ENCODE measurements around the gene TAS2R41. TPM values are rescaled to one million over a fixed set of nuclear protein-coding genes. Genes with fewer than 3 reads are reported as not detected.

TAS2R41 gene
- total RNA-seq, 1 donor from 2014 or later: not detected

DNA sequence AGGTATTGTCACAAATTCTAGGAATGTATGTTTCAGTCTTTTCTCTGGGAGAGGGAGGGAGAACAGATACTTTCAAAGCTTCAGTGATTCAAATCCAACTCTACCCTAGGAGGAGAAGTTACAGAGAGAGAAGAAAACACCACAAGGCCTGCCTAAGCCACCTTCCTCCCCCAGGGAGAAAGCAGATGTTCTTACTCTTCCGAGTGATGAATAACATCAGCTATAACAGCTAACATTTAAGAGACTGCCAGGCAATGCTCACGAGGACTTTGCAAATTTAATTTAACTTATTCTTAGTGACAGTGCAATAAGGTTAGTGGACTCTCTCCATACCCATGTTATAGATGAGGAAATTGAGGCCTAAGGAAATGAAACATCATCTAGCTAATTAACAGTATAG lies 36.8 kb downstream of the TAS2R41 start:
- TF ChIP-seq, protein P1, sequence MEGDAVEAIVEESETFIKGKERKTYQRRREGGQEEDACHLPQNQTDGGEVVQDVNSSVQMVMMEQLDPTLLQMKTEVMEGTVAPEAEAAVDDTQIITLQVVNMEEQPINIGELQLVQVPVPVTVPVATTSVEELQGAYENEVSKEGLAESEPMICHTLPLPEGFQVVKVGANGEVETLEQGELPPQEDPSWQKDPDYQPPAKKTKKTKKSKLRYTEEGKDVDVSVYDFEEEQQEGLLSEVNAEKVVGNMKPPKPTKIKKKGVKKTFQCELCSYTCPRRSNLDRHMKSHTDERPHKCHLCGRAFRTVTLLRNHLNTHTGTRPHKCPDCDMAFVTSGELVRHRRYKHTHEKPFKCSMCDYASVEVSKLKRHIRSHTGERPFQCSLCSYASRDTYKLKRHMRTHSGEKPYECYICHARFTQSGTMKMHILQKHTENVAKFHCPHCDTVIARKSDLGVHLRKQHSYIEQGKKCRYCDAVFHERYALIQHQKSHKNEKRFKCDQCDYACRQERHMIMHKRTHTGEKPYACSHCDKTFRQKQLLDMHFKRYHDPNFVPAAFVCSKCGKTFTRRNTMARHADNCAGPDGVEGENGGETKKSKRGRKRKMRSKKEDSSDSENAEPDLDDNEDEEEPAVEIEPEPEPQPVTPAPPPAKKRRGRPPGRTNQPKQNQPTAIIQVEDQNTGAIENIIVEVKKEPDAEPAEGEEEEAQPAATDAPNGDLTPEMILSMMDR (IDR thresholded peaks at IDR 0.05): no peak

DNA sequence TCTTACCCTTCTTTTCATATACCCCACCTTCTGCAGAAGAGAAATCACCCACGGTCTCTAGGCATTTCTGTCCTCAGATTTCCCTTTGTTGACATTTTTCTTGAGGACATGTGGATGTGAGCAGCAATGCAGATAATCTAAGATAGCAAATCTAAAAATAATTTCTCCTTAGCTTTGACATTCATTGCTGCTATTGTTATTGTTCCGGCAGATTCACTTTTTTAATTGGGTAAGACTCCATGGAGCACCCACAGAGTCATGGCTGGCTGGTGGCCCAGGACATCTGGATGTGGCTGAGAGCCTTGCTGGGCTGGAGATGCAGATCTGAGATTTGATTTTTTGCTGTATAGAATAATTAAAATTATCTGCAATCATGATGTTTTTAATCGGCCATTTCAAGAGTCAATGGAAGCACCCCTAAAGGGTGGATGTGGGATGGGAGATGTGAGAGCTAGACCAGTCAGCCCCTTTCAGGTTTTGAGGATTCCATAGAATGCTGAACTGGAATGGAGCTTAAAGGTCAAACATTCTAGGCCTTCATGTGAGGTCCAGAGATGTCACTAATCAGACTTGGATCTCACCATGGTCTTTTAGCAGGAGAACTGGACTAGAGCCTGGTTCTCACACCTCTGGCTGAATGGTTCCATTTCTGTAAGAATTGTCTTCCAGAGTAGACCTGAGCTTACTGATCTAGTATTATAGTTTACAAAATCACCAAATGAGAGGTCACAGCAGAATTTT lies 37.5 kb downstream of the TAS2R41 start:
- Histone ChIP-seq H3K36me3 (no peaks in the 10 kb centered on the region), H3K27ac (no peak overlapping the region), H3K4me3 (no peak overlapping the region), H3K27me3 (no peaks in the 10 kb centered on the region), H3K4me1 (no peaks in the 10 kb centered on the region), H3K9me3 (no peaks in the 10 kb centered on the region)
- TF ChIP-seq, protein P1 (IDR thresholded peaks at IDR 0.05): no peak
- ATAC-seq (no peak), DNase-seq (no peak)
- intact Hi-C loops (cut with DNase I): no loop called here

More for the DNA sequence above, 36.8 kb downstream of the TAS2R41 start:
- Histone ChIP-seq H3K9me3 (no peaks in the 10 kb centered on the region), H3K27me3 (no peaks in the 10 kb centered on the region), H3K4me3 (no peak overlapping the region), H3K4me1 (no peaks in the 10 kb centered on the region), H3K27ac (no peak overlapping the region), H3K36me3 (no peaks in the 10 kb centered on the region)
- ATAC-seq: no peak
- no peak for DNase-seq
- intact Hi-C loops (cut with DNase I): no loop called here

DNA sequence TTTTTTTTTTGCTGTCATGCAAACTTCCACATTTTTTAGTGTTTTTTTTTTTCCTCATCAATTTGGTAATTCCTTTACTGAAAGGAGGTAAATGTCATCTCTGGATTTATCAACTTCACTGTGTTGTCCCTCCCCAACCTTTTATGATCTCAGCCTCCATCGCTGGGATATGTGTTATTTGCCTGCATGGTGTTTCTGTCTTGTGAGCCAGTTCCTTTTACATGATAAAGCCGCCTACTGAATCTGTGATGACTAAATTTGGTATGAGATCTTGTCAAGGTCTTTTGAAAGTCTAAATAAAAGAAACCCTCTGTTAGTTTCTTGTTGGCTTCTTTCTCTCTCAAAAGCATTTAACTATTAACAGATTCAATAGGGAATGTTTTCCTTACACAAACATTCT lies 39.3 kb downstream of the TAS2R41 start:
- TF ChIP-seq, protein P1 (IDR thresholded peaks at IDR 0.05): no peak
- no peaks in the 10 kb centered on the region for H3K27me3 ChIP-seq
- no peaks in the 10 kb centered on the region for H3K4me1 ChIP-seq
- ATAC-seq (no peak), DNase-seq (no peak)
- intact Hi-C loops (cut with DNase I): no loop called here
- H3K36me3 ChIP-seq: no peaks in the 10 kb centered on the region
- no peaks in the 10 kb centered on the region for H3K9me3 ChIP-seq
- no peak overlapping the region for H3K27ac ChIP-seq
- no peak overlapping the region for H3K4me3 ChIP-seq

DNA sequence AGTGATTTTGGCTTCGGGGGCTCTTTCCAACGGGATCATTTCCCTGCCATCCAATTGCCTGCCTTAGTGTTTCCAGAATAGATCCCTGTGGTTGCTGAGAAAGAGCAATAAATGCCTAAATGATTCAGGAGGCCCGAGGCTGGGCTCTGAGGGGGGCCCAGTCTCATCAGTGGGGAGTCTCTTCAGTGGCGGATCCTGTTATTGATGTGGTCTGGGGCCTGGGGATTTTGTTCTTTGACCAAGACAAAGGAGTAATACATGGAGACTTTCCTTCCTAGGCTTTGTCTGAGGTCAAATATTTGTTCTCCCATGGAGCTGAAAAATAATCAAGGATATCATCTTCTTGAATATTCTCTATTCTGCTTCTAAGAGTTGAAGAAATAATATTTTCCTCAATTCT lies 40.8 kb downstream of the TAS2R41 start:
- ATAC-seq: no peak
- Histone ChIP-seq H3K4me3 (no peak overlapping the region), H3K9me3 (no peaks in the 10 kb centered on the region), H3K27me3 (no peaks in the 10 kb centered on the region), H3K4me1 (no peaks in the 10 kb centered on the region), H3K36me3 (no peaks in the 10 kb centered on the region), H3K27ac (no peak overlapping the region)
- intact Hi-C loops (cut with DNase I): no loop called here
- TF ChIP-seq, protein P1 (IDR thresholded peaks at IDR 0.05): no peak
- DNase-seq: no peak

DNA sequence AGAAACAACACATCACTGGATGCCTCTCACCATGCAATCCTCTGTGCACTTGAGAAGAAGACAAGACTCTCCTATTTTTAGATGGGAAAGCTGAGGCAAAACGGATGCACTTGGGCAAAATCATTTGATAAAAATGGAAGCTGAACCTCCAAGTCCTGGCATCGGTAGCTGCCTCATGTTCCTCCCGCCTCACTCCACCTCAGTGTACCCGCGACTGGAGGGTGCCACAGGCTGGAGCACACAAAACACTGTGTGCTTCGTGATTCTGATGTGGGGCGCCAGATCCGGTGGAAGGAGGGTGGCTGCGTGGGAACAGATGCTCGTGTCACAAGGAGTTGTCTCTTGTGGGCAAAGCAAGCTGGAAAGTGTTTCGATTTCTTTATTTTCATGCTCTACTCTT lies 41.3 kb downstream of the TAS2R41 start:
- intact Hi-C loops (cut with DNase I): no loop called here
- H3K4me1 ChIP-seq: no peaks in the 10 kb centered on the region
- H3K27ac ChIP-seq: no peak overlapping the region
- ATAC-seq (no peak), DNase-seq (no peak)
- H3K9me3 ChIP-seq: no peaks in the 10 kb centered on the region
- H3K27me3 ChIP-seq: no peaks in the 10 kb centered on the region
- no peak overlapping the region for H3K4me3 ChIP-seq
- H3K36me3 ChIP-seq: no peaks in the 10 kb centered on the region
- TF ChIP-seq, protein P1 (IDR thresholded peaks at IDR 0.05): no peak
